Panc1 (cell line): ENCODE results near the gene VSX1. TPM values are rescaled to one million over a fixed set of nuclear protein-coding genes. Genes with fewer than 3 reads are reported as not detected.

ENCODE experiments used
- ATAC-seq: fragments of 200-7000 bp; cut with Tn5 transposase; 2 replicates; pipeline ENCODE4 v1.9.1; 2020; ENCODE audit warnings: mild to moderate bottlenecking, moderate library complexity
- BruUV-seq: library from RNA; stranded (reverse); fragments of 400-500 nt; replicated peaks from 2 replicates; lab custom pipeline; 2021; lab: Mats Ljungman, UMichigan
- CTCF ChIA-PET: fragments of 300-600 bp; sonication (Branson Sonifier 250); formaldehyde crosslinking; loops from one replicate; lab custom pipeline; 2022; ENCODE audit warnings: antibody characterized with exemption; lab: Charles Lee
- POLR2A ChIA-PET: fragments of 300-600 bp; sonication (Branson Sonifier 250); formaldehyde crosslinking; loops from one replicate; lab custom pipeline; 2022; ENCODE audit warnings: antibody characterized with exemption; lab: Charles Lee
- DNase-seq: peaks from one replicate; pipeline ENCODE4 v3.0.0-alpha.2; 2010; ENCODE audit warnings: low read depth, low spot score
- H3K27ac ChIP-seq: 2 replicates; pipeline ENCODE4 v1.5.1; 2011; ENCODE audit warnings: mild to moderate bottlenecking, low read length, inconsistent platforms
- H3K27me3 ChIP-seq: fragments of 200-500 bp; sonication (Bioruptor generic); 2 replicates; pipeline ENCODE4 v1.6.0; 2014; ENCODE audit warnings: low read length, inconsistent platforms; ENCODE audit not compliant: control insufficient read depth, insufficient read depth
- H3K36me3 ChIP-seq: fragments of 200-500 bp; sonication (Bioruptor generic); 2 replicates; pipeline ENCODE4 v1.5.1; 2014; ENCODE audit warnings: inconsistent platforms, mild to moderate bottlenecking, low read length, moderate library complexity; ENCODE audit not compliant: control insufficient read depth, insufficient read depth
- H3K4me1 ChIP-seq: 2 replicates; pipeline ENCODE4 v1.5.1; 2011; ENCODE audit warnings: inconsistent platforms, mild to moderate bottlenecking, low read length, moderate library complexity; ENCODE audit not compliant: control insufficient read depth, insufficient read depth
- H3K4me3 ChIP-seq, 2 experiments: 2 replicates each; pipeline ENCODE4 v1.5.1; 2011 to 2012; ENCODE audit warnings: low read depth in 2 of 2, low read length in 2 of 2, mild to moderate bottlenecking in 2 of 2, inconsistent platforms in 1 of 2, moderate library complexity in 1 of 2
- H3K9me3 ChIP-seq: fragments of 200-500 bp; sonication (Bioruptor generic); 2 replicates; pipeline ENCODE4 v1.5.1; 2014; ENCODE audit warnings: low read depth, mild to moderate bottlenecking, inconsistent platforms, low read length, moderate library complexity; ENCODE audit not compliant: control insufficient read depth, insufficient read depth
- POLR2AphosphoS5 ChIP-seq: IDR thresholded peaks from 2 replicates; pipeline ENCODE4 v1.6.1; 2012; ENCODE audit warnings: mild to moderate bottlenecking, low read depth, low read length, moderate library complexity
- REST ChIP-seq, 2 experiments: IDR thresholded peaks; 2 replicates each; pipeline ENCODE4 v1.6.1; 2011 to 2012; ENCODE audit warnings: low read depth in 2 of 2, control low read depth in 1 of 2, low read length in 1 of 2, mild to moderate bottlenecking in 1 of 2, moderate library complexity in 1 of 2; ENCODE audit not compliant: insufficient read depth in 1 of 2
- SIN3A ChIP-seq: IDR thresholded peaks from 2 replicates; pipeline ENCODE4 v1.6.1; 2012; ENCODE audit warnings: low read depth, mild to moderate bottlenecking, low read length, moderate library complexity, borderline replicate concordance; ENCODE audit not compliant: insufficient read depth
- TCF7L2 ChIP-seq: IDR thresholded peaks from 2 replicates; pipeline ENCODE4 v1.6.1; 2011; ENCODE audit warnings: mild to moderate bottlenecking, low read depth, low read length, inconsistent platforms
- in situ Hi-C: cut with HindIII; loops from 2 replicates; pipeline ENCODE4 v1.10.0; 2016; ENCODE audit warnings: low sequenced_read_pairs, low pct_unique_long_range_greater_than_20kb
- intact Hi-C: fragments of 100-400 bp; cut with micrococcal nuclease; formaldehyde crosslinking; loops from one replicate; pipeline ENCODE4 v1.10.0; 2022; ENCODE audit not compliant: unreplicated experiment
- total RNA-seq: library from RNA; stranded (reverse); gene quantifications from one replicate; pipeline ENCODE4 v1.2.1, GENCODE V29; 2021; ENCODE audit not compliant: unreplicated experiment
- TF ChIP-seq, protein P1 (sequence below): fragments of 450-650 bp; IDR thresholded peaks from 2 replicates; pipeline ENCODE4 v1.5.1; 2017; ENCODE audit warnings: mild to moderate bottlenecking

Gene VSX1
- total RNA-seq, 1 experiment from 2014 or later = 0.21 TPM

DNA sequence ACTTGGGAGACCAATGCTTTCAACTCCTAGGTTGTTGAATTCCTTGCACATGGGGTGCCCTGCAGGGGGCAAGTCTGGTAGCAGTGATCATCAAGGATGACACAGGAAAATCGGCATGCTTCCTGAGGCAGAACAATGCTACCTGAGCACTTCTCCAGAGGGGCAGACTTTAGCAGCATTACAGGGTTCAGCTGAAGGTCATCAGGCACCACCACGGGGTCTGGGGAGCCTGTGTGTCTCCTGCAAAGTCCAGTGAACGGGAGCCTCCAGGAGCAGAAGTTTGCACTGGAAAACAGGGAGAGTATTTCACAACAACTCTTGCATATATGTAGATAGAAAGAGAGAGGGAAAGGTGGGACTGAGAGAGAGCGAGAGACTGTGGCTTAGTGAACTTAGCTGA is 10.2 kb downstream of the VSX1 start:
- H3K27ac ChIP-seq = no peak overlapping the region; the same call in 1 of the 2 replicates
- ATAC-seq (peak; percentile 44; the same call in 1 of the 2 replicates), DNase-seq (no peak)
- peaks cover 35% of the 10 kb centered on the region for H3K4me1 ChIP-seq
- TF ChIP-seq REST (IDR thresholded peaks at IDR 0.05; ENCODE audit: insufficient read depth in 1 of 2, low read depth in 2 of 2, low read length in 1 of 2) (no peak), POLR2AphosphoS5 (no peak), SIN3A (no peak), TCF7L2 (no peak)
- TF ChIP-seq, protein P1, sequence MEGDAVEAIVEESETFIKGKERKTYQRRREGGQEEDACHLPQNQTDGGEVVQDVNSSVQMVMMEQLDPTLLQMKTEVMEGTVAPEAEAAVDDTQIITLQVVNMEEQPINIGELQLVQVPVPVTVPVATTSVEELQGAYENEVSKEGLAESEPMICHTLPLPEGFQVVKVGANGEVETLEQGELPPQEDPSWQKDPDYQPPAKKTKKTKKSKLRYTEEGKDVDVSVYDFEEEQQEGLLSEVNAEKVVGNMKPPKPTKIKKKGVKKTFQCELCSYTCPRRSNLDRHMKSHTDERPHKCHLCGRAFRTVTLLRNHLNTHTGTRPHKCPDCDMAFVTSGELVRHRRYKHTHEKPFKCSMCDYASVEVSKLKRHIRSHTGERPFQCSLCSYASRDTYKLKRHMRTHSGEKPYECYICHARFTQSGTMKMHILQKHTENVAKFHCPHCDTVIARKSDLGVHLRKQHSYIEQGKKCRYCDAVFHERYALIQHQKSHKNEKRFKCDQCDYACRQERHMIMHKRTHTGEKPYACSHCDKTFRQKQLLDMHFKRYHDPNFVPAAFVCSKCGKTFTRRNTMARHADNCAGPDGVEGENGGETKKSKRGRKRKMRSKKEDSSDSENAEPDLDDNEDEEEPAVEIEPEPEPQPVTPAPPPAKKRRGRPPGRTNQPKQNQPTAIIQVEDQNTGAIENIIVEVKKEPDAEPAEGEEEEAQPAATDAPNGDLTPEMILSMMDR = no peak
- intact Hi-C loops (no loop called here), in situ Hi-C loops (no loop called here)
- no peaks in the 10 kb centered on the region for H3K36me3 ChIP-seq
- POLR2A ChIA-PET = no interaction called here
- no peak overlapping the region for H3K4me3 ChIP-seq
- BruUV-seq = no TSS peak
- no peaks in the 10 kb centered on the region for H3K9me3 ChIP-seq
- no peaks in the 10 kb centered on the region for H3K27me3 ChIP-seq
- CTCF ChIA-PET = interaction anchor here (2.1 kb wide), 1 partner anchor 107 kb away, joined by 6 read pairs; no protein-coding TSS in a partner anchor

- Histone ChIP-seq H3K27me3 (no peaks in the 10 kb centered on the region), H3K9me3 (no peaks in the 10 kb centered on the region), H3K36me3 (no peaks in the 10 kb centered on the region), H3K4me3 (no peak overlapping the region), H3K4me1 (peaks cover 35% of the 10 kb centered on the region), H3K27ac (no peak overlapping the region)
- intact Hi-C loops (no loop called here), in situ Hi-C loops (no loop called here)
- no TSS peak for BruUV-seq
- POLR2A ChIA-PET = no interaction called here
- TF ChIP-seq REST (IDR thresholded peaks at IDR 0.05; ENCODE audit: insufficient read depth in 1 of 2, low read depth in 2 of 2, low read length in 1 of 2) (no peak), TCF7L2 (no peak), SIN3A (no peak), POLR2AphosphoS5 (no peak)
- TF ChIP-seq, protein P1 = no peak
- CTCF ChIA-PET = interaction anchor here (2.1 kb wide), 1 partner anchor 108 kb away, joined by 6 read pairs; no protein-coding TSS in a partner anchor
- DNase-seq (no peak), ATAC-seq (no peak; the same call in 1 of the 2 replicates)
Observed at GRCh38 chr20:25070821-25071473, 11.0 kb downstream of the VSX1 start.
